ENCODE measurements around the gene NECAP2.

DNA sequence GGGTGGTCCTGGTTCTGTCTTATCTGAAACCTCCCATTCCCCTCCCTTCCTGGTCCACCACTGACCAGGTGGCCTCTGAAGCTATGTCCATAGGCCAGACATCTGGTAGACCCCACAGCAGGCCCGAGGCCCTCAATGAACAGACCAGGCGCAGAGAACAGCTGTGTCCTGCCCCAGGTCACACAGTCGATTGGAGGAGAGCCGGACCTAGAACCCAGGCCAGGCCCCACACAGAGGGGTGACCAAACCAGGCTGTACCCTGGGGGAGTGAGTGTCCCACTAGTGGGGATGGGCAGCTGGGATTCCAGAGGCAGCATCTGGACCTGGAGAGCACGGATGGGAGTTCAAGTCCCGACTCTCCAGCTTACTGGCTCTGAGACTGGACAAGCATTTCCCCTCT, 44.4 kb downstream of the NECAP2 start:
- TF ChIP-seq TCF7 (CRISPR knock-in tag; IDR thresholded peaks at IDR 0.05; ENCODE audit: low read depth) (no peak), NFYB (CRISPR knock-in tag; conservative IDR thresholded peaks at IDR 0.05; ENCODE audit: low read depth) (no peak), ZBTB21 (CRISPR knock-in tag; IDR thresholded peaks at IDR 0.05; ENCODE audit: borderline replicate concordance) (no peak), ZNF232 (CRISPR knock-in tag; IDR thresholded peaks at IDR 0.05) (no peak), FOXP1 (CRISPR knock-in tag; IDR thresholded peaks at IDR 0.05; ENCODE audit: borderline replicate concordance) (no peak), CBFB (CRISPR knock-in tag; IDR thresholded peaks at IDR 0.05; ENCODE audit: low read depth) (no peak), SMAD4 (CRISPR knock-in tag; IDR thresholded peaks at IDR 0.05) (no peak)
- TF ChIP-seq, protein P1, sequence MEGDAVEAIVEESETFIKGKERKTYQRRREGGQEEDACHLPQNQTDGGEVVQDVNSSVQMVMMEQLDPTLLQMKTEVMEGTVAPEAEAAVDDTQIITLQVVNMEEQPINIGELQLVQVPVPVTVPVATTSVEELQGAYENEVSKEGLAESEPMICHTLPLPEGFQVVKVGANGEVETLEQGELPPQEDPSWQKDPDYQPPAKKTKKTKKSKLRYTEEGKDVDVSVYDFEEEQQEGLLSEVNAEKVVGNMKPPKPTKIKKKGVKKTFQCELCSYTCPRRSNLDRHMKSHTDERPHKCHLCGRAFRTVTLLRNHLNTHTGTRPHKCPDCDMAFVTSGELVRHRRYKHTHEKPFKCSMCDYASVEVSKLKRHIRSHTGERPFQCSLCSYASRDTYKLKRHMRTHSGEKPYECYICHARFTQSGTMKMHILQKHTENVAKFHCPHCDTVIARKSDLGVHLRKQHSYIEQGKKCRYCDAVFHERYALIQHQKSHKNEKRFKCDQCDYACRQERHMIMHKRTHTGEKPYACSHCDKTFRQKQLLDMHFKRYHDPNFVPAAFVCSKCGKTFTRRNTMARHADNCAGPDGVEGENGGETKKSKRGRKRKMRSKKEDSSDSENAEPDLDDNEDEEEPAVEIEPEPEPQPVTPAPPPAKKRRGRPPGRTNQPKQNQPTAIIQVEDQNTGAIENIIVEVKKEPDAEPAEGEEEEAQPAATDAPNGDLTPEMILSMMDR (IDR thresholded peaks at IDR 0.05) = no peak
- TF ChIP-seq, protein P2, sequence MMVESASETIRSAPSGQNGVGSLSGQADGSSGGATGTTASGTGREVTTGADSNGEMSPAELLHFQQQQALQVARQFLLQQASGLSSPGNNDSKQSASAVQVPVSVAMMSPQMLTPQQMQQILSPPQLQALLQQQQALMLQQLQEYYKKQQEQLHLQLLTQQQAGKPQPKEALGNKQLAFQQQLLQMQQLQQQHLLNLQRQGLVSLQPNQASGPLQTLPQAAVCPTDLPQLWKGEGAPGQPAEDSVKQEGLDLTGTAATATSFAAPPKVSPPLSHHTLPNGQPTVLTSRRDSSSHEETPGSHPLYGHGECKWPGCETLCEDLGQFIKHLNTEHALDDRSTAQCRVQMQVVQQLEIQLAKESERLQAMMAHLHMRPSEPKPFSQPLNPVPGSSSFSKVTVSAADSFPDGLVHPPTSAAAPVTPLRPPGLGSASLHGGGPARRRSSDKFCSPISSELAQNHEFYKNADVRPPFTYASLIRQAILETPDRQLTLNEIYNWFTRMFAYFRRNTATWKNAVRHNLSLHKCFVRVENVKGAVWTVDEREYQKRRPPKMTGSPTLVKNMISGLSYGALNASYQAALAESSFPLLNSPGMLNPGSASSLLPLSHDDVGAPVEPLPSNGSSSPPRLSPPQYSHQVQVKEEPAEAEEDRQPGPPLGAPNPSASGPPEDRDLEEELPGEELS (CRISPR knock-in tag; IDR thresholded peaks at IDR 0.05) = no peak
- TF ChIP-seq, protein P3, sequence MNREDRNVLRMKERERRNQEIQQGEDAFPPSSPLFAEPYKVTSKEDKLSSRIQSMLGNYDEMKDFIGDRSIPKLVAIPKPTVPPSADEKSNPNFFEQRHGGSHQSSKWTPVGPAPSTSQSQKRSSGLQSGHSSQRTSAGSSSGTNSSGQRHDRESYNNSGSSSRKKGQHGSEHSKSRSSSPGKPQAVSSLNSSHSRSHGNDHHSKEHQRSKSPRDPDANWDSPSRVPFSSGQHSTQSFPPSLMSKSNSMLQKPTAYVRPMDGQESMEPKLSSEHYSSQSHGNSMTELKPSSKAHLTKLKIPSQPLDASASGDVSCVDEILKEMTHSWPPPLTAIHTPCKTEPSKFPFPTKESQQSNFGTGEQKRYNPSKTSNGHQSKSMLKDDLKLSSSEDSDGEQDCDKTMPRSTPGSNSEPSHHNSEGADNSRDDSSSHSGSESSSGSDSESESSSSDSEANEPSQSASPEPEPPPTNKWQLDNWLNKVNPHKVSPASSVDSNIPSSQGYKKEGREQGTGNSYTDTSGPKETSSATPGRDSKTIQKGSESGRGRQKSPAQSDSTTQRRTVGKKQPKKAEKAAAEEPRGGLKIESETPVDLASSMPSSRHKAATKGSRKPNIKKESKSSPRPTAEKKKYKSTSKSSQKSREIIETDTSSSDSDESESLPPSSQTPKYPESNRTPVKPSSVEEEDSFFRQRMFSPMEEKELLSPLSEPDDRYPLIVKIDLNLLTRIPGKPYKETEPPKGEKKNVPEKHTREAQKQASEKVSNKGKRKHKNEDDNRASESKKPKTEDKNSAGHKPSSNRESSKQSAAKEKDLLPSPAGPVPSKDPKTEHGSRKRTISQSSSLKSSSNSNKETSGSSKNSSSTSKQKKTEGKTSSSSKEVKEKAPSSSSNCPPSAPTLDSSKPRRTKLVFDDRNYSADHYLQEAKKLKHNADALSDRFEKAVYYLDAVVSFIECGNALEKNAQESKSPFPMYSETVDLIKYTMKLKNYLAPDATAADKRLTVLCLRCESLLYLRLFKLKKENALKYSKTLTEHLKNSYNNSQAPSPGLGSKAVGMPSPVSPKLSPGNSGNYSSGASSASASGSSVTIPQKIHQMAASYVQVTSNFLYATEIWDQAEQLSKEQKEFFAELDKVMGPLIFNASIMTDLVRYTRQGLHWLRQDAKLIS (CRISPR knock-in tag; IDR thresholded peaks at IDR 0.05; ENCODE audit: borderline replicate concordance) = no peak
- TF ChIP-seq, protein P4, sequence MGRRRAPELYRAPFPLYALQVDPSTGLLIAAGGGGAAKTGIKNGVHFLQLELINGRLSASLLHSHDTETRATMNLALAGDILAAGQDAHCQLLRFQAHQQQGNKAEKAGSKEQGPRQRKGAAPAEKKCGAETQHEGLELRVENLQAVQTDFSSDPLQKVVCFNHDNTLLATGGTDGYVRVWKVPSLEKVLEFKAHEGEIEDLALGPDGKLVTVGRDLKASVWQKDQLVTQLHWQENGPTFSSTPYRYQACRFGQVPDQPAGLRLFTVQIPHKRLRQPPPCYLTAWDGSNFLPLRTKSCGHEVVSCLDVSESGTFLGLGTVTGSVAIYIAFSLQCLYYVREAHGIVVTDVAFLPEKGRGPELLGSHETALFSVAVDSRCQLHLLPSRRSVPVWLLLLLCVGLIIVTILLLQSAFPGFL (CRISPR knock-in tag; IDR thresholded peaks at IDR 0.05; ENCODE audit: borderline replicate concordance) = no peak

Measured in WTC11 (cell line).